ENCODE data around the gene CDKN2B.

CDKN2B gene

DNA sequence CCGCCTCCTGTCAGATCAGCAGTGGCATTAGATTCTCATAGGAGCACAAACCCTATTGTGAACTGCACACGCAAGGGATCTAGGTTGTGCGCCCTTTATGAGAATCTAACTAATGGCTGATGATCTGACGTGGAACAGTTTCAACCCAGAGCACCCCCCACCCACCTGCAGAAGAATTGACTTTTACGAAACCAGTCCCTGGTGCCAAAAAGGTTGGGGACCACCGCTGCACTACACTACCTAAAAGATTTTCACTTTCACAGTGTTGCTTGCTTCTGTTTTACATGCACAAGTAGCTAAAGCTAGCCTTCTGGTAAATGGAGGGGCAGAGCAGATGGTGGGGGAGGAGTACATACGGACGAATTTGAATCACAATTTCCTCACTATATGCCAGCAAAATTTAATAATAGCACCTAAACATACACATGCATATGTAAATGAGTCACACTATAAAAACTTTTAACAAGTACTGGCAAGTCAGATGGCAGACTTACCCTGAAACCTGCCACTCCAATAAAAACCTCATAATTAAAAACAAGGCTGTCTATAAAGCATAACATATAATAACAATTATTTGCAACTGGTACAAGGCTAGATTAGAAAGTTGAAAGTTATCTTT is 24.0 kb upstream of the CDKN2B start:
- no peak for DNase-seq (ENCODE audit: low read depth)

DNA sequence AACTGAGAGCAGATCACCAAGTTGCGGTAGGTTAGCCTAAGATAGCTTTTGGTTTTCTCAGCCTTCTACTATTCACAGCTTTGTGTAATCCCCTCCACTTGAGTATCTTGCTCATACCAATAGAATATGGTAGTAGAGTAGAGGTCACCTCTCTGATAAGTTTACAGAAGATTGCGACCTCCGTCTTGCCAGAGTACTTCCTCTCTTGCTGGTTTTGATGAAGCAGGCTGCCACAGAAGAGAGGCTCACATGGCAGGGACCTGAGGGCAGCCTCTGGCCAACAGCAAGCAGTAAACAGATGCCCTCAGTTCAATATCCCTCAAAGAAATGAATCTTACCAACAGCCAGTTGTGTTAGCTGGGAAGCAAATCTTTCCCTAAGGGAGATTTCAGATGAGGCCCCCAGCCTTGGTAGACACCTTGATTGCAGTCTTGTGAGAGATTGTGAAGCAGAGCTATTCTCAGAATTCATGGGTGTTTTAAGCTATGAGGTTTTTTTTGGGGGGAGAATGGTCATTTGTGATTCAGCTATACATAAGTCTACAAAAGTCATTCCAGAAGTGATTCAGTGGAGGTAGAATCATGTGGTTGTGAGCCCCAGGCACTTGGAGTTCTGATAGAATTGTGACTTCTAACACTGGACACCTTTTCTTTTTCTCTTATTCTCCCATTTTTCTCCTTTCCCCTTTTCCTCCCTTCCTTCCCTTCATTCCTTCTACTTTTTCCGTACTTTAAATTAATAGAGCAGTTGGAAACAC is 22.7 kb upstream of the CDKN2B start:
- no peak for DNase-seq (ENCODE audit: low read depth)

DNA sequence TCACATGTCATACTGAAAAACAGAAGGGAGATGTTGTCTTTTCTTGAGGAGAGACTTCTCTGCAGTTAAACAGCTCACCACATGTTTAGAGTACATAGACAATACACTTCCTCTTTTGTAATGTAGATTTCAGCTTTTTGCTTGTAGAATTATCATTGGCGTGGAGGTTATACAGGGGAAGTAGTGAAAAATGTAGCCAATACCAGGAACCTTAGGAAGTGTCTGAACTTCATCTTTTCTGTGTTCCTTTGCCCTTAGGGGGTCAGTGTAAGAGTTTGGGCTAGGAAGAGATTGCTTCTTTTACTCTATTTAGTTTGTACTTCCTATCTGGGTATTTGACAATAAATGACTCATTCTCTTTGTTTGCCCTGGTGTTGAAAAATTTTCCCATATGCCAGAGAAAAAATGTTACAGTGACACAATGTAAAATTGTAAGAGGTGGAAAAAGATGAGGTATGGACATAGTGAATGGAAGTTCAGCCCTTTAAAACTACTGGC is 21.0 kb upstream of the CDKN2B start:
- no peak for DNase-seq (ENCODE audit: low read depth)

GRCh38 chr9:22029231-22029630 is 20.1 kb upstream of the CDKN2B start:
- DNase-seq (ENCODE audit: low read depth), result no peak

DNA sequence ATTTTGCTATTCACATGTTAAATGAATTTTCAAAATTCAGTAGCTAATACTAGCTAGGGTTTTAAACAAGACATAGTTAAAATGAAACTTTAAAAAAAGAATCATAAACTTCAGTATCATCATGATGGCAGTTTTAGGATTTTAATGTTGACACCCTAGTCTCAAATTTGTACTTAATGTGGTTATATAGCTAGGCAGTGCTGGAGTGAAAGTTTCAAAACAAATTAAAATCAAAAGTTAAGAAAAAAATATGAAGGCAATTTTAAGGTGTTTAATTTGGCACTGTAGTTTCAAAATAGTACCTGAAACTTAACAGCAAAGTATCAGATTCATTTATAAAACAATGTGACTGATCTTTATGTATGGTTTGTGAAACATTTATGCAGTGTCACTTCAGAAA is 19.3 kb upstream of the CDKN2B start:
- DNase-seq (ENCODE audit: low read depth), result no peak

DNA sequence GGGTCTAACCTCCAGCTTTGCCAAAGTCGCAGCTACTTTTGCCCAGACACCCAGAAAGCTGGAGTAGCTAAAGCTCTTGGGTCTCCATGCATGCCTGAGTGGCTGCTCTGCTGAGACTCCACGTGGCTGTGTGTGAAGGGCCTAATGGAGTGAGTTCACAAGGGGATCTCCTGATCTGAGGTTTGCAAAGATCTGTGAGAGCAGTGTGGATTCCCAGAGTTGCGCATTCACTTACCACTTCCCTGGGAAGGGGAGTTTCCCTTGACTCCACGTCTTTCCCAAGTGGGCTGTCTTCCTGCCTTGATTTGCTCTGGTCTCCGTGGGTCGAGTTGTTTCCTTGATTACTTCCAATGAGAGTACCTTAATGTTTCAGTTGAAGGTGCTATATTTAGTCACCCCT is 17.6 kb upstream of the CDKN2B start:
- no peak for DNase-seq (ENCODE audit: low read depth)

- DNase-seq (ENCODE audit: low read depth), result no peak
Observed at GRCh38 chr9:22022396-22022795, 13.3 kb upstream of the CDKN2B start.

GRCh38 chr9:22010866-22011625 is 1.9 kb upstream of the CDKN2B start:
- no peak for DNase-seq (ENCODE audit: low read depth)

GRCh38 chr9:22009506-22009867 is 382 bp upstream of the CDKN2B start:
- no peak for DNase-seq (ENCODE audit: low read depth)

- no peak for DNase-seq (ENCODE audit: low read depth)
Observed at GRCh38 chr9:22008384-22008716, 755 bp downstream of the CDKN2B start.

- DNase-seq (ENCODE audit: low read depth), result no peak
Observed at GRCh38 chr9:22005702-22006606, 3.2 kb downstream of the CDKN2B start.

GRCh38 chr9:22005021-22005701 is 3.9 kb downstream of the CDKN2B start:
- no peak for DNase-seq (ENCODE audit: low read depth)

DNA sequence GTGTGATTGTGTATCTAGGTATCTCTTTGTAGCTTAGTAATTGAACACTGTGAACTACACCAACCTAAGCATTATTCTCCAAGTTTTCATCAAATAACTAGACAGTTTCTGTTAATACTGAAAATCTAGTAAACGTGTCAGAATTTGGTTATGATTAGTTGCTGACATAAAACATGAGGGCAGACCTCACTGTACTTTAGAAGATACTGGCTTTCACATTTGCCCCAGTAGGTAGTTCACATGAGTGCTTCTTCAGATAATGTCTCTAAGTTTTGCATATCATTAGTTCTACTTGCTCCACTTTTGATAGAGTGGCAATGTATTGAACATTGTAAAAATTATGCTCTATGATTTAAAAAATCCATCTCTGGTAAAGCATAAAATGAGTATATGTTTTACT is 7.1 kb downstream of the CDKN2B start:
- no peak for DNase-seq (ENCODE audit: low read depth)

DNA sequence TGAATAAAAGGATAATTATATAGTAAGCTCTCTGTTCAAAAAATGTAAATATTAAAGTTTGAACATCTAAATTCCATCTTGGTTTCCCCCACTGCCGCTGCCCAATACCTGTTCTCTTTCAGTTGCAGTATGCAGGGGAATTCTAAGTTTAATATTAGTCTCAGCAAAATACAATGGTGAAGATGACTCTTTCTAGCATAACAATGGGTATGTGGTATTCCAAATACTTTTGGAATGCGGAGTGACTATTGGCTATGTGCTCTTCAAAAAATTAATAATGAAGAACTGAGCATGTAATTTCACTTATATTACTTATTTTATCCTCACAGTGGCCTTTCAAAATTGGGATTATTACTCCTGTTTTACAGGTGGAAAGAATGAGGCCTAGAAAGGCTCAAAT is 11.1 kb downstream of the CDKN2B start:
- no peak for DNase-seq (ENCODE audit: low read depth)

DNA sequence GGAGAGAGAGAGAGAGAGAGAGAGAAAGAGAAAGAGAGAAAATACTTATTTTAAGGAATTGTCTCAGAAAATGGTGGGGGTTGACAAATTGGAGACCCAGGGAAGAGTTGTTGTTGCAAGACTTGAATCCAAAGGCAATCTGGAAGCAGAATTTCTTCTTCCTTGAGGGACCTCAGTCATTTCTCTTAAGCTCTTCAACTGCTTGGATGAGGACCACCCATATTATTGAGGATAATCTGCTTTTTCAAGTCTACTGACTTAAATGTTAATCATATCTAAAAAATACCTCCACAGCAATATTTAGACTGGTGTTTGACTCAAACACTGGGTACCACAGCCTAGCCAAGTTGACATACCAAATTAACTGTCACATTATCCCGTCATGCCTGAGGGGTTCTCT is 11.6 kb downstream of the CDKN2B start:
- DNase-seq (ENCODE audit: low read depth), result no peak

GRCh38 chr9:21996858-21997257 is 12.2 kb downstream of the CDKN2B start:
- no peak for DNase-seq (ENCODE audit: low read depth)

DNA sequence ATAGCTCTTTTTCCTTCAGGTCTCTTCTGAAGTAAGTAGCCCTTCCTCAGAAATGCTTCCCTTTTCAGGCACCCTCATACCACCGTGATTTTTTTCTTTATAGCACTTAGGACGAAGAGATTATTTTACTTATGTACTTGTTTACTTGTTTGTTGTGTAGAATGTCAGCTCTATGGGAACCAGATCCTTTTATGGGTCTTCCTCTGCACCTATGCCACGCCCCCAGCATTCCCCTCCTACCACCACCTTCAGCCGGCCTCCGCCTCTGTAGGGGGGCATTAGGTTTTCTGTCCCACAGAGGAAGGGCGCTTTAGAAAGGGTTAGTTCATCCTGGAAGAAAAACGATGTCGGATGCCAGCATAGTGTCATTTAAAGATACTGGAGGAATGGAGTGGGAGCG is 12.7 kb downstream of the CDKN2B start:
- no peak for DNase-seq (ENCODE audit: low read depth)

DNA sequence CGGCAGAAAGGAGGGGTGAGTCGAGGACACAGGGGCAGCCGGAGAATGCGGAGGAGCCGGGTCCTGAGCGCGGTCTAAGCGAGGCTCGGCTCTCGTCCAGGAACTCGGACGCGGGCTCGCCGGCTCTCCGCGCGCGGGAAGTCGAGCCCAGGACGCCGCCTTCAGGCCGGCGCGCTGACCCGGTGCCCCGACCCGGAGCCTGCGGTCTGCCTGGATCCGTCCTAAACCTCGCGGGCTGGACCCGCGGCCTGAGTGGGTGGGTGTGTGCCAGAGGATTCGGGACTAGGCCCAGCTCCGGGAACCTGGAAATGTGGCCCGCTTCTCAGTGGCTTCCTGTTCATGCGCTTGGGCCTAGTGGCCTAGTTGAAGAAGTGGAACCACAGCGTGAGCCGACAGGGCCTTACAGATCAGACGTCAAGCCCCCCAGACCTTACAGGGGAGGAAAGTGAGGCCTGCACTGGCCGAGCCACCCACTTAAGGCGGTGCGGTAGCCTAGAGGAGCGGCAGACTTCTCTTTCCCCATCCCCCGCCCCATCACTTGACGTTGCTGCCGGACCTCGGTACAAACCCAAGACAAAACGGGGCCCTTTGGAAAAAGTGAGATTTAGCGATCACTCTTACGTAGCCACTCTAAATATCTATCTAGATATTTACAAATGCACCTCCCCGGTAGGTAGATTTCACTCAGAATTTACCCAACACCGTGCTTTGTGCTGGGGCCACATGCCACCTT is 13.3 kb downstream of the CDKN2B start:
- no peak for DNase-seq (ENCODE audit: low read depth)

DNA sequence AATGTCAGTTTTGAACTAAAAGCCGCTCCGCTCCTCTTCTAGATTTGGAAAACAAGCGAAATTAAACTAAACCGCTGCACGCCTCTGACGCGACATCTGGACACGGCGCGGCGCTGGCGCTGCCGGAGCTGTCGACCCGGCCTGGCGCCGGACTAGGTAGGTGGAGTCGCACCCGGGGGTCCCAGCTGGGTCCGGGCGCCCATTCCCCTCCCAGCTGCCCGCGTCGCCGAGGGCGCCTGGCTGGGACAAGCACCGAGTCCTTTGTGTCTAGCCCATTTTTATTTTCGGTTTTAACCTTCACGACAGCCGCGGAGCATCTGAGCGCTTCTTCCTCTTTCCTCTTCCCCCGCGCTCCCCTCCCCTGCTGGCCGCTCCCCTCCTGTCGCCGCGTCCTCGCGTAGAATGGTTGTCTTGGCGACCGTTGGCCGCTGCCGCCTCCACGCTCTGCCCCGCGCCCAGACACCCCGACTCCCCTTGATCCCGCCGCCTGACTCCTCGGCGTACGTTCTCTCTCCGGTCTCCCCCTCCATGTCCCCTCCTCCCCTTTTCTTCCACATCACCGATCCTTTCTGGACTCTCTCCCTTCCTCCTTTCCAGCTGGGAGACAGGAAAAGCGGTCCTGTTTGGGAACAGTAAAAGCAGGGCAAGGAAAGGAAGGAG is 14.0 kb downstream of the CDKN2B start:
- peak; percentile 58 for DNase-seq (ENCODE audit: low read depth)

GRCh38 chr9:21994556-21995005 is 14.5 kb downstream of the CDKN2B start, which contains the start of gene CDKN2B-AS1:
CDKN2B-AS1 (plus strand) TSS chr9:21994791.
- no peak for DNase-seq (ENCODE audit: low read depth)

Data from activated T-helper 1 cell treated with Interleukin-2 at 50 U/mL for 16 hours (primary cell).